Testis (tissue), 2 donors: ENCODE data around the gene KLHDC7B.

Source experiments
- POLR2A ChIP-seq: fragments of 450-650 bp; IDR thresholded peaks from one replicate; pipeline ENCODE4 v1.6.1; 2017; ENCODE audit warnings: antibody characterized with exemption, mild to moderate bottlenecking, moderate library complexity
- TF ChIP-seq, protein P1 (sequence below), 3 experiments: fragments of 450-650 bp in 2 of 3; fragments of 200-600 bp in 1 of 3; sonication (generic) in 1 of 3; IDR thresholded peaks; one replicate each; pipeline ENCODE4 v1.5.1; 2016 to 2019; ENCODE audit warnings: antibody characterized with exemption in 3 of 3, mild to moderate bottlenecking in 2 of 3, moderate library complexity in 1 of 3

DNA sequence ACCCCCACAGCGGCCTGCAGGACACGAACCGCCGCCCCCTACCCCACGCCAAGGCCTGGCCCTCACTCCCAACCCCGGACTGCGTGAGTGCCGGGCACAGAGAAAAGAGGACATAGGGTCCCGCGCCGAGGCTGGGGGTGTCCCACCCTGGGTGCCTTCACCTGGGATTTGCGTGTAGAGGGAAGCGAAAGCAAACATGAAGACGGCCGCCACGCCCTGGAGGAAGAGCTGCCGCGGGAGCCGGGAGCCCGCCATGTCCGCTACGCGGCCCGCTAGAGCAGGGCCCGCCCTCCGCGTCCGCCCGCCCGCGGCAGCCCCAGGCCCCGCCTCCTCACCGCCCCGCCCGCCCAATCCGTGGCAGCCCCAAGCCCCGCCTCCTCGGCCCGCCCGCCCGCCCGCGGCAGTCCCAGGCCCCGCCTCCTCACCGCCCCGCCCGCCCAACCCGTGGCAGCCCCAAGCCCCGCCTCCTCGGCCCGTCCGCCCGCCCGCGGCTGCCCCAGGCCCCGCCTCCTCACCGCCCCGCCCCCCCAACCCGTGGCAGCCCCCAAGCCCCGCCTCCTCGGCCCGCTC, 38.2 kb upstream of the KLHDC7B start, which contains the start of gene LMF2:
- TF ChIP-seq POLR2A, result no peak
- TF ChIP-seq, protein P1, sequence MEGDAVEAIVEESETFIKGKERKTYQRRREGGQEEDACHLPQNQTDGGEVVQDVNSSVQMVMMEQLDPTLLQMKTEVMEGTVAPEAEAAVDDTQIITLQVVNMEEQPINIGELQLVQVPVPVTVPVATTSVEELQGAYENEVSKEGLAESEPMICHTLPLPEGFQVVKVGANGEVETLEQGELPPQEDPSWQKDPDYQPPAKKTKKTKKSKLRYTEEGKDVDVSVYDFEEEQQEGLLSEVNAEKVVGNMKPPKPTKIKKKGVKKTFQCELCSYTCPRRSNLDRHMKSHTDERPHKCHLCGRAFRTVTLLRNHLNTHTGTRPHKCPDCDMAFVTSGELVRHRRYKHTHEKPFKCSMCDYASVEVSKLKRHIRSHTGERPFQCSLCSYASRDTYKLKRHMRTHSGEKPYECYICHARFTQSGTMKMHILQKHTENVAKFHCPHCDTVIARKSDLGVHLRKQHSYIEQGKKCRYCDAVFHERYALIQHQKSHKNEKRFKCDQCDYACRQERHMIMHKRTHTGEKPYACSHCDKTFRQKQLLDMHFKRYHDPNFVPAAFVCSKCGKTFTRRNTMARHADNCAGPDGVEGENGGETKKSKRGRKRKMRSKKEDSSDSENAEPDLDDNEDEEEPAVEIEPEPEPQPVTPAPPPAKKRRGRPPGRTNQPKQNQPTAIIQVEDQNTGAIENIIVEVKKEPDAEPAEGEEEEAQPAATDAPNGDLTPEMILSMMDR (IDR thresholded peaks at IDR 0.05), result no peak
